Aorta (tissue), 5 donors: ENCODE data around the gene MAGEB4. TPM values are rescaled to one million over a fixed set of nuclear protein-coding genes. Genes with fewer than 3 reads are reported as not detected.

Experiments
- ATAC-seq: fragments of 200-7000 bp; cut with Tn5 transposase; one replicate; pipeline ENCODE4 v1.9.1; 2022; ENCODE audit warnings: moderate library complexity; ENCODE audit not compliant: low FRiP score
- DNase-seq, 2 donors: peaks; one replicate each; pipeline ENCODE4 v3.0.0-alpha.2; 2020
- H3K27ac ChIP-seq, 2 donors: one replicate each; pipeline ENCODE4 v1.5.1; 2013; ENCODE audit warnings: low read length in 2 of 2, mild to moderate bottlenecking in 2 of 2, moderate library complexity in 2 of 2, control low read depth in 1 of 2, inconsistent platforms in 1 of 2, low read depth in 1 of 2
- H3K27me3 ChIP-seq, 2 donors: one replicate each; pipeline ENCODE4 v1.6.1; 2013; ENCODE audit warnings: control low read depth in 1 of 2, low read length in 1 of 2, mild to moderate bottlenecking in 1 of 2, moderate library complexity in 1 of 2; ENCODE audit not compliant: insufficient read depth in 2 of 2, control insufficient read depth in 1 of 2
- H3K36me3 ChIP-seq, 2 donors: one replicate each; pipeline ENCODE4 v1.6.1; 2013; ENCODE audit warnings: control low read depth in 1 of 2, low read length in 1 of 2, mild to moderate bottlenecking in 1 of 2; ENCODE audit not compliant: insufficient read depth in 2 of 2, control insufficient read depth in 1 of 2
- H3K4me1 ChIP-seq, 2 donors: one replicate each; pipeline ENCODE4 v1.6.1; 2013; ENCODE audit warnings: low read length in 2 of 2, control low read depth in 1 of 2, mild to moderate bottlenecking in 1 of 2, moderate library complexity in 1 of 2; ENCODE audit not compliant: insufficient read depth in 2 of 2, control insufficient read depth in 1 of 2
- H3K4me3 ChIP-seq, 2 donors: one replicate each; pipeline ENCODE4 v1.5.1; 2013; ENCODE audit warnings: low read length in 2 of 2, control low read depth in 1 of 2, mild to moderate bottlenecking in 1 of 2
- H3K9me3 ChIP-seq: one replicate; pipeline ENCODE4 v1.6.1; 2013; ENCODE audit warnings: mild to moderate bottlenecking, low read length; ENCODE audit not compliant: control insufficient read depth
- WGBS, 2 donors: extraction: QIAGEN DNeasy Blood & Tissue Kit; methylation state at CpG; one replicate each; pipeline ENCODE4 v1.1.7; 2013; 5-methylcytosine and 5-hydroxymethylcytosine counted together
- intact Hi-C, 2 donors: fragments of 100-400 bp; cut with DNase I; formaldehyde crosslinking; loops; one replicate each; pipeline versions ENCODE4 v1.14.2 to v1.15.0; 2022
- polyA plus RNA-seq, 2 donors: library from polyadenylated mRNA; stranded (reverse); fragments of 200-250 nt; gene quantifications; one replicate each; pipeline ENCODE4 v1.2.3, GENCODE V29; 2013
- total RNA-seq, 2 donors: library from RNA; stranded (reverse); fragmentation: NEBNext Ultra II Directional; extraction: Animal tissue kit (Norgen Biotek cat#: 25700); gene quantifications; one replicate each; pipeline ENCODE4 v1.2.1, GENCODE V29; 2021
- donor health status: healthy with polysubstance abuse.
- donor health status: Bipolar disorder and iron deficiency.
- donor health status: DM: no; HTN: no; CAD: no.
- donor health status: DM: no; HTN: no; CAD: no.
- donor health status: DM: yes; HTN: yes; CAD: no.

Gene MAGEB4
- total and polyA plus RNA-seq, 4 donors, result not detected

- H3K9me3 ChIP-seq, result no peaks in the 10 kb centered on the region
- H3K4me1 ChIP-seq, result no peaks in the 10 kb centered on the region
- DNase-seq (no peak), ATAC-seq (no peak)
- no peak overlapping the region for H3K4me3 ChIP-seq
- H3K27ac ChIP-seq, result no peak overlapping the region
- intact Hi-C loops, result no loop called here
- no peaks in the 10 kb centered on the region for H3K27me3 ChIP-seq
- WGBS, 2 donors, result 43 to 59% methylated on average over 1 of the region's 1 CpG
- no peaks in the 10 kb centered on the region for H3K36me3 ChIP-seq
Measured at GRCh38 chrX:30228526-30228925, 13.3 kb upstream of the MAGEB4 start.

GRCh38 chrX:30230395-30230794 lies 11.4 kb upstream of the MAGEB4 start, which contains the start of gene MAGEB3:
TSS of gene MAGEB3 (plus strand) at chrX:30230657. CDS start at chrX:30235925, 5,268 bp downstream.
- 75 to 86% methylated on average over 4 of the region's 4 CpGs for WGBS, 2 donors
- H3K27me3 ChIP-seq, result no peaks in the 10 kb centered on the region
- no peaks in the 10 kb centered on the region for H3K9me3 ChIP-seq
- no peak for DNase-seq
- no peaks in the 10 kb centered on the region for H3K4me1 ChIP-seq
- ATAC-seq, result no peak
- intact Hi-C loops, result no loop called here
- H3K27ac ChIP-seq, result no peak within 1 kb of the TSS
- H3K4me3 ChIP-seq, result no peak within 1 kb of the TSS
- no peaks in the 10 kb centered on the region for H3K36me3 ChIP-seq

- Histone ChIP-seq H3K27me3 (no peaks in the 10 kb centered on the region), H3K27ac (no peak within 1 kb of the TSS), H3K36me3 (no peaks in the 10 kb centered on the region), H3K4me3 (no peak within 1 kb of the TSS), H3K4me1 (no peaks in the 10 kb centered on the region), H3K9me3 (no peaks in the 10 kb centered on the region)
- intact Hi-C loops, result no loop called here
- peak; percentile 9 for ATAC-seq
- 78 to 93% methylated on average over 38 of the region's 38 CpGs for WGBS, 2 donors
- DNase-seq, result no peak
Measured at GRCh38 chrX:30246769-30247489, 5.1 kb downstream of the MAGEB4 start, which contains the start of gene MAGEB1. TSS of gene MAGEB1 (plus strand) at chrX:30247146. CDS start at chrX:30250494, 3,348 bp downstream.

GRCh38 chrX:30248854-30249253 lies 7.1 kb downstream of the MAGEB4 start:
- WGBS, 2 donors, result 61 to 88% methylated on average over 4 of the region's 4 CpGs
- no peak for ATAC-seq

GRCh38 chrX:30253257-30253656 lies 11.5 kb downstream of the MAGEB4 start:
- Histone ChIP-seq H3K27ac (no peak overlapping the region), H3K4me3 (no peak overlapping the region), H3K4me1 (no peaks in the 10 kb centered on the region), H3K36me3 (no peaks in the 10 kb centered on the region), H3K27me3 (no peaks in the 10 kb centered on the region), H3K9me3 (no peaks in the 10 kb centered on the region)
- ATAC-seq (no peak), DNase-seq (no peak)
- 86 to 97% methylated on average over 1 of the region's 1 CpG for WGBS, 2 donors
- intact Hi-C loops, result no loop called here

More at GRCh38 chrX:30248854-30249253, 7.1 kb downstream of the MAGEB4 start:
- Histone ChIP-seq H3K9me3 (no peaks in the 10 kb centered on the region), H3K27me3 (no peaks in the 10 kb centered on the region), H3K36me3 (no peaks in the 10 kb centered on the region), H3K4me1 (no peaks in the 10 kb centered on the region), H3K4me3 (no peak overlapping the region), H3K27ac (no peak overlapping the region)
- no peak for DNase-seq
- intact Hi-C loops, result no loop called here

- no peaks in the 10 kb centered on the region for H3K27me3 ChIP-seq
- ATAC-seq, result no peak
- H3K27ac ChIP-seq, result no peak overlapping the region
- no peaks in the 10 kb centered on the region for H3K9me3 ChIP-seq
- no peaks in the 10 kb centered on the region for H3K36me3 ChIP-seq
- H3K4me3 ChIP-seq, result no peak overlapping the region
- intact Hi-C loops, result no loop called here
- DNase-seq, result no peak
- no peaks in the 10 kb centered on the region for H3K4me1 ChIP-seq
- 41 to 79% methylated on average over 2 of the region's 2 CpGs for WGBS, 2 donors
Measured at GRCh38 chrX:30259927-30260326, 18.1 kb downstream of the MAGEB4 start.

- intact Hi-C loops, result no loop called here
- Histone ChIP-seq H3K27ac (no peak overlapping the region), H3K27me3 (no peaks in the 10 kb centered on the region), H3K9me3 (no peaks in the 10 kb centered on the region), H3K4me3 (no peak overlapping the region), H3K36me3 (no peaks in the 10 kb centered on the region), H3K4me1 (no peaks in the 10 kb centered on the region)
- DNase-seq, result no peak
- ATAC-seq, result no peak
Measured at GRCh38 chrX:30261012-30261411, 19.2 kb downstream of the MAGEB4 start.

- ATAC-seq (no peak), DNase-seq (no peak)
- no peaks in the 10 kb centered on the region for H3K9me3 ChIP-seq
- no peak overlapping the region for H3K4me3 ChIP-seq
- WGBS, 2 donors, result 81 to 90% methylated on average over 1 of the region's 1 CpG
- no peaks in the 10 kb centered on the region for H3K4me1 ChIP-seq
- H3K36me3 ChIP-seq, result no peaks in the 10 kb centered on the region
- H3K27ac ChIP-seq, result no peak overlapping the region
- intact Hi-C loops, result no loop called here
- no peaks in the 10 kb centered on the region for H3K27me3 ChIP-seq
Measured at GRCh38 chrX:30262763-30263162, 21.0 kb downstream of the MAGEB4 start.

GRCh38 chrX:30270639-30271038 lies 28.8 kb downstream of the MAGEB4 start:
- intact Hi-C loops, result loop anchor here in 1 of 2 donors (5.0 kb wide), 1 partner anchor 232 kb away; no protein-coding TSS in a partner anchor
- DNase-seq (no peak), ATAC-seq (no peak)
- Histone ChIP-seq H3K4me1 (no peaks in the 10 kb centered on the region), H3K9me3 (no peaks in the 10 kb centered on the region), H3K36me3 (no peaks in the 10 kb centered on the region), H3K4me3 (no peak overlapping the region), H3K27me3 (no peaks in the 10 kb centered on the region), H3K27ac (no peak overlapping the region)
- 78 to 85% methylated on average over 3 of the region's 3 CpGs for WGBS, 2 donors
